Stomach smooth muscle (tissue), 2 donors: ENCODE data around the gene ATP6V0A1.
"Not testable (repeated sequence)": the region's sequence is repeated elsewhere in the genome, so short reads cannot be mapped to it uniquely, and the experiment has no call there.

Source experiments
- H3K27ac ChIP-seq: one replicate; pipeline ENCODE4 v1.7.0; 2013; ENCODE audit warnings: mild to moderate bottlenecking, low read length, inconsistent platforms
- H3K27me3 ChIP-seq, 2 donors: one replicate each; pipeline ENCODE4 v1.7.0; 2013; ENCODE audit warnings: low read length in 2 of 2; ENCODE audit not compliant: insufficient read depth in 2 of 2, control insufficient read depth in 1 of 2
- H3K36me3 ChIP-seq, 2 donors: one replicate each; pipeline ENCODE4 v1.7.0; 2013; ENCODE audit warnings: low read length in 2 of 2; ENCODE audit not compliant: control insufficient read depth in 2 of 2, insufficient read depth in 2 of 2
- H3K4me1 ChIP-seq: one replicate; pipeline ENCODE4 v1.7.0; 2013; ENCODE audit warnings: low read length; ENCODE audit not compliant: control insufficient read depth, insufficient read depth
- H3K4me3 ChIP-seq, 2 donors: one replicate each; pipeline ENCODE4 v1.7.0; 2013; ENCODE audit warnings: low read length in 2 of 2
- H3K9ac ChIP-seq, 2 donors: one replicate each; pipeline ENCODE4 v1.7.0; 2013; ENCODE audit warnings: low read length in 2 of 2, mild to moderate bottlenecking in 1 of 2
- H3K9me3 ChIP-seq, 2 donors: one replicate each; pipeline ENCODE4 v1.7.0; 2013; ENCODE audit warnings: low read length in 2 of 2; ENCODE audit not compliant: control insufficient read depth in 2 of 2
- donor health status: healthy.
- donor health status: Pancreatic carcinoma.

The ATP6V0A1 gene

DNA sequence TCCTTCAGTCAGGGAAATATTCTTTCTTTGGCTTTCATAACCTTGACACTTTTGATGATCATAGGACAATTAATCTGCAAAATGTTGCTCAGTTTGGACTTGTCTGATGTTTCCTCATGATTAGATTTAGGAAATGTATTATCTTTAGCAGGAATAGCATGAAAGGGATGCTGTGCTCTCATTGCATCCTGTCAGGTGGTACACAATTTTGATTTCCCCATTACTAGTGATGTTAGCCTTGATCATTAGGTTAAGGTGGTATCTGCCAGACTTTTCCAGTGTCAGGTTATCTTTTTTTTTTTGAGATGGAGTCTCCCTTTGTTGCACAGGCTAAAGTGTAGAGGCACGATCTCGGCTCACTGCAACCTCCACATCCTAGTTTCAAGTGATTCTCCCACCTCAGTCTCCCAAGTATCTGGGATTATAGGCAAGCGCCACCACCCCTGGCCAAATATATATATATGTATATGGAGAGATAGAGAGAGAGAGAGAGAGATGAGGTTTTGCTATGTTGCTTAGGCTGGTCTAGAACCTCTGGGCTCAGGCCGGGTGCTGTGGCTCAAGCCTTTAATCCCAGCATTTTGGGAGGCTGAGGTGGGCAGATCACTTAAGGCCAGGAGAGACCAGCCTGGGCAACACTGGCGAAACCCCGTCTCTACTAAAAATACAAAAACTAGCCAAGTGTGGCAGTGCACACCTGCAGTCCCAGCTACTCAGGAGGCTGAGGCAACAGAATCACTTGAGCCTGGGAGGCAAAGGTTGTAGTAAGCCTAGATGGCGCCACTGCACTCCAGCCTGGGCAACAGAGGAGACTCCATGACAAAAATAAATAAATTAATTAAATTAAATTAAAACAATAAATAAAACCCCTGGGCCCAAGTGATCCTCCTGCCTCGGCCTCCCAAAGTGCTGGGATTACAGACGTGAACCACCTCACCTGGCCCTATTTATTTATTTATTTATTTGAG lies 19.8 kb upstream of the ATP6V0A1 start:
- no peaks in the 10 kb centered on the region for H3K9me3 ChIP-seq
- no peak overlapping the region for H3K9ac ChIP-seq
- H3K27me3 ChIP-seq = no peaks in the 10 kb centered on the region
- no peaks in the 10 kb centered on the region for H3K4me1 ChIP-seq
- no peak overlapping the region for H3K4me3 ChIP-seq
- no peak overlapping the region for H3K27ac ChIP-seq
- H3K36me3 ChIP-seq = no peaks in the 10 kb centered on the region

DNA sequence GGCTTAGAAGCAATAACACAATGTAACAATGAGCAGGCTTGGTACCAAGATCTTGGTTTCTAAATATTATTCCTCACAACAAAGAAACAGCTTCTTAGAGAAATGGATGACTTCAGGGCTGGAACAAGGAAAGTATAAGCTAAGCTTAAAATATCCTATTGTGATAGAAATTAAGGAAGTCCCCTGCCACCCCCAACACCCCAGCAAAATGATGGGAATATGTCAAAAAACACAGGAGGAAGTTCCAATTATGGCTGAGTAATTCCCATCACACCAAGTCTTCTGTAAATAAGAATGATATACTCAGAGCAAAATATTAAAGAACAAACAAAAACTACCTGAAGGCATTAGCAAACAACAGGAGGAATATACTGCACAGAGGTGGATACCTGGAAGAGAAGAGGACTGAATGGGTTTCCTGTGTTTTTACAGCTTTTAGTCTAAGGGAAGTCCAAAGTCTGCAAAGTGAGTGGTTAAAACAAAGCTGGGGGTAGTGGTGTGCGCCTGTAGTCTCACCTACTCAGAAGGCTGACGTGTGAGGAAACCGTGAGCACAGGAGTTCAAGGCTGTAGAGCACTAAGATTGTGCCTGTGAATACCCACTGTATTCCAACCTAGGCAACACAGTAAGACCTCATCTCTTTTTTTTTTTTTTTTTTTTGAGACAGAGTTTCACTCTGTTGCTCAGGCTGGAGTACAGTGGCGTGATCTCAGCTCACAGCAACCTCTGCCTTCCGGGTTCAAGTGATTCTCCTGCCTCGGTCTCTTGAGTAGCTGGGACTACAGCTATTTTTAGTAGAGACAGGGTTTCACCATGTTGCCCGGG lies 17.1 kb upstream of the ATP6V0A1 start:
- Histone ChIP-seq H3K4me3 (no peak overlapping the region), H3K36me3 (no peaks in the 10 kb centered on the region), H3K27me3 (no peaks in the 10 kb centered on the region), H3K9ac (no peak overlapping the region), H3K9me3 (no peaks in the 10 kb centered on the region), H3K27ac (no peak overlapping the region), H3K4me1 (no peaks in the 10 kb centered on the region)

DNA sequence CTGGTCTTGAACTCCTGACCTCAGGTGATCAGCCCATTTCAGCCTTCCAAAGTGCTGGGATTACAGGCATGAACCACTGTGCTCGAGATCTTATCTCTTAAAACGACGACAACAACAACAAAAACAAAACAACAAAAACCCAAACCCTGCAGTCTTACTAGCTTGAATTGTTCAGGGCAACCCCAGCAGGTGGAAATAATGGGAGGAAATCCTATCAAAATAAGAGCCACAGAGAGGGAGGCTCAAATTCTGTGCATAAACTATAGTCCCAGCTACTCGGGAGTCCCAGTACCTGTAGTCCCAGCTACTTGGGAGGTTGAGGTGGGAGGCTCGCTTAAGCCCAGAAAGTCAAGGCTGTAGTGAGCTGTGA lies 16.5 kb upstream of the ATP6V0A1 start:
- Histone ChIP-seq H3K36me3 (no peaks in the 10 kb centered on the region), H3K27me3 (no peaks in the 10 kb centered on the region), H3K4me3 (no peak overlapping the region), H3K9ac (no peak overlapping the region), H3K4me1 (no peaks in the 10 kb centered on the region), H3K27ac (no peak overlapping the region), H3K9me3 (no peaks in the 10 kb centered on the region)

DNA sequence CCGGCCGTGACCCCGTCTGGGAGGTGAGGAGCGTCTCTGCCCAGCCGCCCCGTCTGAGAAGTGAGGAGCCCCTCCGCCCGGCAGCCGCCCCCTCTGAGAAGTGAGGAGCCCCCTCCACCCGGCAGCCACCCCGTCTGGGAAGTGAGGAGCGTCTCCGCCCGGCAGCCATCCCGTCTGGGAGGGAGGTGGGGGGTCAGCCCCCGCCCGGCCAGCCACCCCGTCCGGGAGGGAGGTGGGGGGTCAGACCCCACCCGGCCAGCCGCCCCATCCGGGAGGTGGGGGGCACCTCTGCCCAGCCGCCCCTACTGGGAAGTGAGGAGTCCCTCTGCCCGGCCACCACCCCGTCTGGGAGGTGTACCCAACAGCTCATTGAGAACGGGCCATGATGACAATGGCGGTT lies 9.5 kb upstream of the ATP6V0A1 start:
- H3K27ac ChIP-seq, H3K4me1 ChIP-seq, H3K36me3 ChIP-seq, H3K9ac ChIP-seq, H3K4me3 ChIP-seq, H3K27me3 ChIP-seq, H3K9me3 ChIP-seq: not testable (repeated sequence)

DNA sequence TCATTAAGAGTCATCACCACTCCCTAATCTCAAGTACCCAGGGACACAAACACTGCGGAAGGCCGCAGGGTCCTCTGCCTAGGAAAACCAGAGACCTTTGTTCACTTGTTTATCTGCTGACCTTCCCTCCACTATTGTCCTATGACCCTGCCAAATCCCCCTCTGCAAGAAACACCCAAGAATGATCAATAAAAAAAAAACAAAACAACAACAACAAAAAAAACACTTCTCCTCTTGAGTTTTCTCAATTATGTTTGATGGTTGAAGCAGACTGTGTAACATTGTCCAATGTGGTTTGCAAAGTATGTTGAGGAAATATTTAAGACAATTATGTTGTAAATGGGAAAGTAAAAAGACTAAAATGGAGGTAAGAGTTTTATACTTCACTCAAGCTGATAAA lies 8.8 kb upstream of the ATP6V0A1 start:
- H3K9ac ChIP-seq, H3K4me3 ChIP-seq, H3K4me1 ChIP-seq, H3K36me3 ChIP-seq, H3K27ac ChIP-seq, H3K27me3 ChIP-seq, H3K9me3 ChIP-seq: not testable (repeated sequence)

DNA sequence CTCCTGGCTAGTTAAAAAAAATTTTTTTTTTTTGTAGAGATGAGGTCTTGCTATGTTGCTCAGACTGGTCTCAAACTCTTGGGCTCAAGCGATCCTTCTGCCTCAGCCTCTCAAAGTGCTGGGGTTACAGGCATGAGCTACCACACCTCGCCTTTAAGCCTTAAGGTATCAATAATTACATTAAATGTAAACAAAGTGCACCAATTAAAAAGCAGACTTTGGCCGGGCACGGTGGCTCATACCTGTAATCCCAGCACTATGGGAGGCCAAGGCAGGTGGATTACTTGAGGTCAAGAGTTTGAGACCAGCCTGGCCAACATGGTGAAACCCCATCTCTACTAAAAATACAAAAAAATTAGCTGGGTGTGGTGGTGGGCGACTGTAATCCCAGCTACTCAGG lies 7.4 kb upstream of the ATP6V0A1 start:
- H3K27ac ChIP-seq, H3K36me3 ChIP-seq, H3K9me3 ChIP-seq: not testable (repeated sequence)

DNA sequence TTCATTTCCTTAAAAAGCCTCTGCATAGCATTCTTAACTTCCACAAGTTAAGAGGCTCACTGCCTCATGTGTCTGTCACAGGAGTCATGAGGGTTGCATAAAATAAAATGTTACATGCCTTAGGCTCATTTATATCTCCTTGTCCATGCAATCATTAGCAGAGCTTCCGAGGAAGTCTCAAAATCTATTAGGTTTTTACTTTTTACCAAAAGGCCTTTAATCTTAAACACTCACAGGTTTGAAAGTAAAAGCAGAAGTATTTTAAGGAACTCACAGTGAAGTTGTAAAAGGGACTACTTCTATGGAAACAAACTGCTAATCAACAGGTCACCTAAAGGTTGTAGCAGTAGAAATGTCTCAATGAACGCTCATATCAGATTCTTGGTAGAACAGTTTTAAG lies 5.2 kb upstream of the ATP6V0A1 start:
- H3K9ac ChIP-seq = no peak overlapping the region
- H3K36me3 ChIP-seq = no peaks in the 10 kb centered on the region
- H3K9me3 ChIP-seq = no peaks in the 10 kb centered on the region
- H3K4me1 ChIP-seq = no peaks in the 10 kb centered on the region
- no peak overlapping the region for H3K27ac ChIP-seq
- H3K27me3 ChIP-seq = no peaks in the 10 kb centered on the region
- H3K4me3 ChIP-seq = no peak overlapping the region

More for the DNA sequence above, 7.4 kb upstream of the ATP6V0A1 start:
- not testable (repeated sequence) for H3K4me3 ChIP-seq, H3K4me1 ChIP-seq, H3K27me3 ChIP-seq, H3K9ac ChIP-seq

DNA sequence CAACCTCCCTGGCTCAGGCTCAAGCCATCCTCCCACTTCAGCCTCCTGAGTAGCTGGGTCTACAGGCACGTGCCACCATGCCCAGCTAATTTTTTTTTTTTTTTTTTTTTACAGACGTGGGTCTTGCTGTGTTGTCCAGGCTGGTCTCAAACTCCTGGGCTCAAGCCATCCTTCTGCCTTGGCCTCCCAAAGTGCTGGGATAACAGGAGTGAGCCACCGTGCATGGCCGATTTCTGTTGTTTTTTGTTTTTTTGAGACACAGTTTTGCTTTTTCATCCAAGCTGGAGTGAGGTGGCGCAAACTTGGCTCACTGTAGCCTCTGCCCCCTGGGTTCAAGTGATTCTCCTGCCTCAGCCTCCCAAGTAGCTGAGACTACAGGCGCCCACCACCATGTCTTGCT lies 3.7 kb upstream of the ATP6V0A1 start:
- H3K36me3 ChIP-seq, H3K4me3 ChIP-seq, H3K9ac ChIP-seq, H3K9me3 ChIP-seq, H3K27me3 ChIP-seq, H3K27ac ChIP-seq, H3K4me1 ChIP-seq: not testable (repeated sequence)

DNA sequence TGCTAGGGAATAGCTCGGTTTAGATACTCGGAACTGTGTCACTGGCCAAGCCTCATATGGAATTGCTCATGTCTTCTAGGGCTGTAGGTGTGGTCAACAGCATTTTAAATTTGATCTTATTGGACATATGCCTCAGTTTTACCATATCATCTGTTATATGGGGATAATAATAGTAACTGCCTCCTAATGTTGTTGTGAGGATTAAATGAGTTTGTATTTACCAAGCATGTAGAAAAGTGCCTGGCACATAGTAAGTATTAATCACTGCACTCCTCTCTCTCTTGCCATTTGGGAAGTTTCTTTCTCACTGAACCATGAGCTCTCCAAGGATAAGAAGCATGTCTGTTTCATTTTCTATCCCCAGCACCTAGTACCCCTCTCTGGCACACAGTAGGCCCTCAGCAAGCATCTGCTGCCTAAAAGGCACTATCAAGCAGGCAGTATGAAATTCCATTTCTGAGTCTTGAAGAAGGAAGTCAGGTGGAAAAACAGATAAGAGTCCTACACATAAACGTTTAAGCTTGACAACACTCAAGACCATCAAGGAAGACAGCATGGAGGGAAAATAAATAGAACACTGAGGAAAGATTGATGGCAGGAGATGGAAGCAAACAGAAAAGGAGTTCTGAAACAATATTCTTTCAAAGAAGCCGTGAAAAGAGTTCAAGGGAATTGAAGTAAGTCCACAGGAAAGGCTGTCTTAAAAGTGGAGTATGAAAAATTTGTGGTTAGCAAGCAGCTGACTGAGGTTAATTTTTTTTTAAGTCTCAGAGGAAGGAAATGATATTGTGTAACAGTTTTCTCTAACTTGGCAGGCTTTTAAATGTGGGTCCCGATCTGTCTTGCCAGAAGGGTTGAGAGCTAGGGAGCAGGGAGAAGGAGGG lies 2.2 kb upstream of the ATP6V0A1 start:
- Histone ChIP-seq H3K9me3 (no peaks in the 10 kb centered on the region), H3K27me3 (no peaks in the 10 kb centered on the region), H3K4me3 (no peak overlapping the region), H3K27ac (no peak overlapping the region), H3K36me3 (peaks cover 2 to 4% of the 10 kb centered on the region in 2 donors), H3K4me1 (peaks cover 6% of the 10 kb centered on the region), H3K9ac (no peak overlapping the region)

DNA sequence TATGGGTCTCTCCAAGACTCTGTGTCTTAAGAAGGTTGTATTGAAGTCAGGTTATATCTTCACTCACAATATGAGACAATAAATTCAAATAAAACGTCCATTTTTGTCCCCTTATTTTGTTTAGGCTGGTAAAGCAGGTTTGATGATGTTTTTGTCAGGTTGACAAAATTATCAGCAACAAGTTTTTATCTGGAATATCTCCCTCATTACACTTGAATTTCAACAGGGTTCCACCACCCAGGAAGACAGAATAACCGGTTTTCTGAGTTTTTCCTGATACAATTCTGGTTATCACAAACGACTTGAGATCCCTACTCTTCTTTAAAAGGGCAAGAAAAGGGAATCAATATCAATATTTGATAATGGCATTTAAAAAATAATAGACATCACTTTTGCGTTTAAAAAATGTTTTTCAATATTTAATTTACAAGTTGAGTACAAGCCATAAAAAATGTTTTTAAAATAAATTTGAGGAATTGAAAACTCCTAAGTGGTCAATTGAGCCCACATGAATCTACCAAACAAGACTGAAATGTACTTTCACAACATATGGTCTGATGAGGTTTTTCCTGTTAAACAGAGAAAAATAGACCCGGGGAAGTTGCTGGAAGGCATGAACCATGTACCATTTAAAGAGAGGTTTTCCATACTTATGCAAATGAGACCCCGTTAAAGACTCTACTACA lies 1.4 kb upstream of the ATP6V0A1 start:
- Histone ChIP-seq H3K9me3 (no peaks in the 10 kb centered on the region), H3K27ac (no peak overlapping the region), H3K27me3 (no peaks in the 10 kb centered on the region), H3K36me3 (peaks cover 2 to 4% of the 10 kb centered on the region in 2 donors), H3K9ac (no peak overlapping the region), H3K4me1 (peaks cover 6% of the 10 kb centered on the region), H3K4me3 (no peak overlapping the region)
